Activated T-cell treated with anti-CD3 and anti-CD28 coated beads, Interleukin-2, amount 50 U/mL, for 72 hours (primary cell): ENCODE measurements around the gene NPC1L1. TPM values are rescaled to one million over a fixed set of nuclear protein-coding genes. Genes with fewer than 3 reads are reported as not detected.
A peak's percentile ranks its signal among the peaks of the same experiment; 100 is the strongest.

ENCODE experiments used
- ATAC-seq, 2 donors: fragments of 150-1000 bp; cut with Tn5 transposase; replicated peaks in 1 of 2; 2 replicates each; pipeline ENCODE4 v1.10.0; 2021; ENCODE audit warnings: moderate library complexity in 2 of 2, mild to moderate bottlenecking in 1 of 2
- DNase-seq, 2 donors: peaks; one replicate each; pipeline ENCODE4 v3.0.0; 2021 to 2022; ENCODE audit warnings: mixed read lengths in 1 of 2
- H3K27ac Mint-ChIP-seq: one replicate; pipeline ENCODE4 v1.8.0; 2022; ENCODE audit warnings: mild to moderate bottlenecking, moderate library complexity, mixed read lengths
- H3K27me3 Mint-ChIP-seq: one replicate; pipeline ENCODE4 v1.8.0; 2022; ENCODE audit warnings: low read depth, mixed read lengths
- H3K36me3 Mint-ChIP-seq, 2 donors: one replicate each; pipeline ENCODE4 v1.8.0; 2022; ENCODE audit warnings: mixed read lengths in 2 of 2, mild to moderate bottlenecking in 1 of 2; ENCODE audit not compliant: insufficient read depth in 2 of 2
- H3K4me1 Mint-ChIP-seq: one replicate; pipeline ENCODE4 v1.8.0; 2022; ENCODE audit warnings: low read depth, mixed read lengths
- H3K4me3 Mint-ChIP-seq, 2 donors: one replicate each; pipeline ENCODE4 v1.8.0; 2022; ENCODE audit warnings: mild to moderate bottlenecking in 2 of 2, mixed read lengths in 2 of 2, moderate library complexity in 2 of 2
- H3K9me3 Mint-ChIP-seq, 2 donors: one replicate each; pipeline ENCODE4 v1.8.0; 2022; ENCODE audit warnings: mixed read lengths in 2 of 2
- total RNA-seq, 2 donors: library from RNA; stranded (reverse); gene quantifications; one replicate each; pipeline ENCODE4 v1.2.3, GENCODE V29; 2022

Gene NPC1L1
- total RNA-seq, 2 donors from 2014 or later, result 0.12 to 0.25 TPM

GRCh38 chr7:44497155-44498027 lies 43.7 kb downstream of the NPC1L1 start:
- no peaks in the 10 kb centered on the region for H3K4me1 Mint-ChIP-seq
- H3K27me3 Mint-ChIP-seq, result peaks cover 8% of the 10 kb centered on the region
- H3K9me3 Mint-ChIP-seq, result no peaks in the 10 kb centered on the region
- no peak for ATAC-seq
- no peaks in the 10 kb centered on the region for H3K36me3 Mint-ChIP-seq
- DNase-seq, result no peak
- no peak overlapping the region for H3K4me3 Mint-ChIP-seq
- no peak overlapping the region for H3K27ac Mint-ChIP-seq

GRCh38 chr7:44496385-44496784 lies 44.7 kb downstream of the NPC1L1 start:
- Mint-ChIP-seq H3K36me3 (no peaks in the 10 kb centered on the region), H3K27ac (no peak overlapping the region)
- ATAC-seq, result no peak

GRCh38 chr7:44494960-44495359 lies 46.2 kb downstream of the NPC1L1 start:
- ATAC-seq, result no peak
- Mint-ChIP-seq H3K9me3 (no peaks in the 10 kb centered on the region), H3K27me3 (peaks cover 8% of the 10 kb centered on the region), H3K27ac (no peak overlapping the region), H3K4me1 (peaks cover 9% of the 10 kb centered on the region), H3K4me3 (no peak overlapping the region), H3K36me3 (peaks cover 1 to 3% of the 10 kb centered on the region in 2 donors)
- DNase-seq, result no peak

More at GRCh38 chr7:44496385-44496784, 44.7 kb downstream of the NPC1L1 start:
- H3K9me3 Mint-ChIP-seq, result no peaks in the 10 kb centered on the region
- H3K4me3 Mint-ChIP-seq, result no peak overlapping the region
- peaks cover under 1% of the 10 kb centered on the region for H3K4me1 Mint-ChIP-seq
- DNase-seq, result no peak
- H3K27me3 Mint-ChIP-seq, result peaks cover 8% of the 10 kb centered on the region

GRCh38 chr7:44491229-44491628 lies 49.9 kb downstream of the NPC1L1 start:
- H3K27ac Mint-ChIP-seq, result peak overlapping the region; percentile 97

GRCh38 chr7:44490351-44491200 lies 50.6 kb downstream of the NPC1L1 start, which contains the start of gene NUDCD3:
NUDCD3 (minus strand) TSS chr7:44490658; CDS start chr7:44490600, 58 bp downstream.
- ATAC-seq (peak; percentile 90 to 95), DNase-seq (peak; percentile 82 to 84)
- Mint-ChIP-seq H3K4me1 (peaks cover 50% of the 10 kb centered on the region), H3K4me3 (peak within 1 kb of the TSS; percentile 94 to 96), H3K27me3 (peaks cover 6% of the 10 kb centered on the region), H3K36me3 (peaks cover 1 to 11% of the 10 kb centered on the region in 2 donors), H3K9me3 (no peaks in the 10 kb centered on the region), H3K27ac (peak within 1 kb of the TSS; percentile 98)

More at GRCh38 chr7:44491229-44491628, 49.9 kb downstream of the NPC1L1 start:
- Mint-ChIP-seq H3K27me3 (peaks cover 8% of the 10 kb centered on the region), H3K4me3 (peak overlapping the region; percentile 94 to 96), H3K4me1 (peaks cover 43% of the 10 kb centered on the region), H3K36me3 (peaks cover 1 to 11% of the 10 kb centered on the region in 2 donors), H3K9me3 (no peaks in the 10 kb centered on the region)
- ATAC-seq (no peak), DNase-seq (no peak)

- Mint-ChIP-seq H3K4me1 (peaks cover 56% of the 10 kb centered on the region), H3K27ac (peak overlapping the region; percentile 98), H3K27me3 (no peaks in the 10 kb centered on the region), H3K36me3 (peaks cover 3 to 15% of the 10 kb centered on the region in 2 donors), H3K9me3 (no peaks in the 10 kb centered on the region), H3K4me3 (peak overlapping the region; percentile 94 to 96)
- ATAC-seq (peak; percentile 53 to 56), DNase-seq (peak in 1 of 2 donors; percentile 49)
Observed at GRCh38 chr7:44489955-44490350, 51.2 kb downstream of the NPC1L1 start.

- Mint-ChIP-seq H3K36me3 (peaks cover 11 to 23% of the 10 kb centered on the region in 2 donors), H3K4me1 (peaks cover 62% of the 10 kb centered on the region), H3K4me3 (peak overlapping the region; percentile 94 to 96), H3K27me3 (no peaks in the 10 kb centered on the region), H3K9me3 (no peaks in the 10 kb centered on the region), H3K27ac (peak overlapping the region; percentile 98)
- DNase-seq (no peak), ATAC-seq (no peak)
Observed at GRCh38 chr7:44488955-44489354, 52.2 kb downstream of the NPC1L1 start.

GRCh38 chr7:44486693-44487092 lies 54.4 kb downstream of the NPC1L1 start:
- DNase-seq (no peak), ATAC-seq (no peak)
- Mint-ChIP-seq H3K36me3 (peaks cover 26 to 43% of the 10 kb centered on the region in 2 donors), H3K4me1 (peaks cover 71% of the 10 kb centered on the region), H3K4me3 (peak overlapping the region; percentile 7 to 12), H3K9me3 (peaks cover 4 to 9% of the 10 kb centered on the region in 2 donors), H3K27ac (no peak overlapping the region), H3K27me3 (no peaks in the 10 kb centered on the region)

- peaks cover 4 to 9% of the 10 kb centered on the region in 2 donors for H3K9me3 Mint-ChIP-seq
Observed at GRCh38 chr7:44486001-44486400, 55.1 kb downstream of the NPC1L1 start.

GRCh38 chr7:44484482-44485313 lies 56.4 kb downstream of the NPC1L1 start:
- Mint-ChIP-seq H3K27me3 (no peaks in the 10 kb centered on the region), H3K9me3 (peaks cover 4 to 9% of the 10 kb centered on the region in 2 donors), H3K4me1 (peaks cover 69% of the 10 kb centered on the region), H3K36me3 (peaks cover 27 to 43% of the 10 kb centered on the region in 2 donors), H3K27ac (peak overlapping the region; percentile 52), H3K4me3 (peak overlapping the region in 1 of 2 donors; percentile 6)
- ATAC-seq (no peak), DNase-seq (no peak)

More at GRCh38 chr7:44486001-44486400, 55.1 kb downstream of the NPC1L1 start:
- Mint-ChIP-seq H3K4me3 (peak overlapping the region; percentile 3 to 29), H3K27me3 (no peaks in the 10 kb centered on the region), H3K36me3 (peaks cover 28 to 43% of the 10 kb centered on the region in 2 donors), H3K27ac (no peak overlapping the region), H3K4me1 (peaks cover 70% of the 10 kb centered on the region)
- ATAC-seq (no peak), DNase-seq (no peak)

- Mint-ChIP-seq H3K27ac (no peak overlapping the region), H3K4me1 (peaks cover 51% of the 10 kb centered on the region), H3K9me3 (peaks cover 4 to 12% of the 10 kb centered on the region in 2 donors), H3K36me3 (peaks cover 30 to 52% of the 10 kb centered on the region in 2 donors), H3K4me3 (no peak overlapping the region), H3K27me3 (no peaks in the 10 kb centered on the region)
- no peak for DNase-seq
- ATAC-seq, result no peak
Observed at GRCh38 chr7:44482502-44483485, 58.3 kb downstream of the NPC1L1 start.
